Loucy (cell line): Measurements from ENCODE around the gene CCDC51.
"Not testable (repeated sequence)": the region's sequence is repeated elsewhere in the genome, so short reads cannot be mapped to it uniquely, and the experiment has no call there.

ENCODE experiments used
- EZH2phosphoT487 ChIP-seq: fragments of 200-600 bp; IDR thresholded peaks from 2 replicates; pipeline ENCODE4 v1.6.1; 2018; ENCODE audit warnings: antibody characterized with exemption, mild to moderate bottlenecking, moderate library complexity, borderline replicate concordance
- TF ChIP-seq, protein P1 (sequence below): fragments of 200-600 bp; sonication (generic); conservative IDR thresholded peaks from 2 replicates; pipeline ENCODE4 v1.5.1; 2014; ENCODE audit warnings: mild to moderate bottlenecking, antibody characterized with exemption, low read length

DNA sequence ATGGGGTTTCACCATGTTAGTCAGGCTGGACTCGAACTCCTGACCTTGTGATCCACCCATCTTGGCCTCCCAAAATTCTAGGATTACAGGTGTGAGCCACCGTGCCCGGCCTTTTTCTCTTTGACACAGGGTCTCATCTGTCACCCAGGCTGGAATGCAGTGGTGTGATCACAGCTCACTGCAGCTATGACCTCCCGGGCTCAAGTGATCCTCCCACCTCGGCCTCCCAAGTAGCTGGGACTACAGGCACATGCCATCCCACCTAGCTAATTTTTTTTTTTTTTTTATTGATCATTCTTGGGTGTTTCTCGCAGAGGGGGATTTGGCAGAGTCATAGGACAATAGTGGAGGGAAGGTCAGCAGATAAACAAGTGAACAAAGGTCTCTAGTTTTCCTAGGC is 42.9 kb upstream of the CCDC51 start:
- TF ChIP-seq, protein P1, sequence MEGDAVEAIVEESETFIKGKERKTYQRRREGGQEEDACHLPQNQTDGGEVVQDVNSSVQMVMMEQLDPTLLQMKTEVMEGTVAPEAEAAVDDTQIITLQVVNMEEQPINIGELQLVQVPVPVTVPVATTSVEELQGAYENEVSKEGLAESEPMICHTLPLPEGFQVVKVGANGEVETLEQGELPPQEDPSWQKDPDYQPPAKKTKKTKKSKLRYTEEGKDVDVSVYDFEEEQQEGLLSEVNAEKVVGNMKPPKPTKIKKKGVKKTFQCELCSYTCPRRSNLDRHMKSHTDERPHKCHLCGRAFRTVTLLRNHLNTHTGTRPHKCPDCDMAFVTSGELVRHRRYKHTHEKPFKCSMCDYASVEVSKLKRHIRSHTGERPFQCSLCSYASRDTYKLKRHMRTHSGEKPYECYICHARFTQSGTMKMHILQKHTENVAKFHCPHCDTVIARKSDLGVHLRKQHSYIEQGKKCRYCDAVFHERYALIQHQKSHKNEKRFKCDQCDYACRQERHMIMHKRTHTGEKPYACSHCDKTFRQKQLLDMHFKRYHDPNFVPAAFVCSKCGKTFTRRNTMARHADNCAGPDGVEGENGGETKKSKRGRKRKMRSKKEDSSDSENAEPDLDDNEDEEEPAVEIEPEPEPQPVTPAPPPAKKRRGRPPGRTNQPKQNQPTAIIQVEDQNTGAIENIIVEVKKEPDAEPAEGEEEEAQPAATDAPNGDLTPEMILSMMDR: not testable (repeated sequence)
- not testable (repeated sequence) for TF ChIP-seq EZH2phosphoT487
